Measurements from ENCODE around the gene SELENOM. TPM values are rescaled to one million over a fixed set of nuclear protein-coding genes. Genes with fewer than 3 reads are reported as not detected.

Gene SELENOM
- total RNA-seq, 1 donor from 2014 or later: 157 TPM

- no peaks in the 10 kb centered on the region for H4K20me1 ChIP-seq (ENCODE audit: insufficient read depth, low read length)
- DNase-seq (ENCODE audit: low read depth) (no peak), FAIRE-seq (no peak)
- Mint-ChIP-seq H3K9me3 (ENCODE audit: unreplicated experiment) (no peaks in the 10 kb centered on the region), H3K27me3 (ENCODE audit: low read depth, unreplicated experiment) (peaks cover 24% of the 10 kb centered on the region), H3K27ac (ENCODE audit: unreplicated experiment) (no peak overlapping the region), H3K4me1 (ENCODE audit: low read depth, unreplicated experiment) (no peaks in the 10 kb centered on the region), H3K36me3 (ENCODE audit: low read depth, unreplicated experiment) (peaks cover 6% of the 10 kb centered on the region), H3K4me3 (ENCODE audit: unreplicated experiment) (no peak overlapping the region)
- H2AFZ ChIP-seq (ENCODE audit: low read depth, low read length): no peak overlapping the region
- no peak overlapping the region for H3K27ac ChIP-seq (ENCODE audit: low read depth, low read length)
- TF ChIP-seq CTCF (IDR thresholded peaks at IDR 0.05; ENCODE audit: insufficient read depth, low read depth, low read length): no peak
- no peak for TF ChIP-seq EZH2 (IDR thresholded peaks at IDR 0.05; ENCODE audit: insufficient read depth, low read length)
- no peak overlapping the region for H3K9ac ChIP-seq (ENCODE audit: low read length)
- no peak overlapping the region for H3K4me3 ChIP-seq (ENCODE audit: insufficient read depth, low read depth, low read length)
- no peaks in the 10 kb centered on the region for H3K36me3 ChIP-seq (ENCODE audit: insufficient read depth, low read length)
- no peak overlapping the region for H3K4me2 ChIP-seq (ENCODE audit: low read length)
- no peaks in the 10 kb centered on the region for H3K9me3 ChIP-seq (ENCODE audit: insufficient read depth, low read depth, low read length)
- H3K79me2 ChIP-seq (ENCODE audit: insufficient read depth, low read length): no peaks in the 10 kb centered on the region
- peaks cover 7% of the 10 kb centered on the region for H3K27me3 ChIP-seq (ENCODE audit: insufficient read depth, low read length)
- no peaks in the 10 kb centered on the region for H3K4me1 ChIP-seq (ENCODE audit: insufficient read depth, low read length)
These were observed 27.3 kb upstream of the SELENOM start for GRCh38 chr22:31134688-31135087.

- Mint-ChIP-seq H3K9me3 (ENCODE audit: unreplicated experiment) (no peaks in the 10 kb centered on the region), H3K36me3 (ENCODE audit: low read depth, unreplicated experiment) (peaks cover 6% of the 10 kb centered on the region), H3K27ac (ENCODE audit: unreplicated experiment) (no peak overlapping the region), H3K4me1 (ENCODE audit: low read depth, unreplicated experiment) (no peaks in the 10 kb centered on the region), H3K27me3 (ENCODE audit: low read depth, unreplicated experiment) (peaks cover 17% of the 10 kb centered on the region), H3K4me3 (ENCODE audit: unreplicated experiment) (no peak overlapping the region)
- Histone ChIP-seq H3K27ac (ENCODE audit: low read depth, low read length) (no peak overlapping the region), H3K27me3 (ENCODE audit: insufficient read depth, low read length) (peaks cover 2% of the 10 kb centered on the region), H3K36me3 (ENCODE audit: insufficient read depth, low read length) (no peaks in the 10 kb centered on the region), H3K4me2 (ENCODE audit: low read length) (no peak overlapping the region), H3K79me2 (ENCODE audit: insufficient read depth, low read length) (no peaks in the 10 kb centered on the region), H2AFZ (ENCODE audit: low read depth, low read length) (no peak overlapping the region), H3K4me3 (ENCODE audit: insufficient read depth, low read depth, low read length) (no peak overlapping the region), H3K9ac (ENCODE audit: low read length) (no peak overlapping the region), H4K20me1 (ENCODE audit: insufficient read depth, low read length) (no peaks in the 10 kb centered on the region), H3K4me1 (ENCODE audit: insufficient read depth, low read length) (no peaks in the 10 kb centered on the region), H3K9me3 (ENCODE audit: insufficient read depth, low read depth, low read length) (no peaks in the 10 kb centered on the region)
- no peak for DNase-seq (ENCODE audit: low read depth)
- FAIRE-seq: no peak
- TF ChIP-seq EZH2 (IDR thresholded peaks at IDR 0.05; ENCODE audit: insufficient read depth, low read length): no peak
- no peak for TF ChIP-seq CTCF (IDR thresholded peaks at IDR 0.05; ENCODE audit: insufficient read depth, low read depth, low read length)
These were observed 26.5 kb upstream of the SELENOM start for GRCh38 chr22:31133911-31134310.

GRCh38 chr22:31130873-31131272 is 23.5 kb upstream of the SELENOM start:
- no peak overlapping the region for H3K4me3 Mint-ChIP-seq (ENCODE audit: unreplicated experiment)
- no peak for DNase-seq (ENCODE audit: low read depth)
- peaks cover 6% of the 10 kb centered on the region for H3K36me3 Mint-ChIP-seq (ENCODE audit: low read depth, unreplicated experiment)
- Histone ChIP-seq H3K4me3 (ENCODE audit: insufficient read depth, low read depth, low read length) (no peak overlapping the region), H3K79me2 (ENCODE audit: insufficient read depth, low read length) (no peaks in the 10 kb centered on the region), H3K9me3 (ENCODE audit: insufficient read depth, low read depth, low read length) (no peaks in the 10 kb centered on the region), H3K4me2 (ENCODE audit: low read length) (no peak overlapping the region), H3K36me3 (ENCODE audit: insufficient read depth, low read length) (no peaks in the 10 kb centered on the region), H3K4me1 (ENCODE audit: insufficient read depth, low read length) (no peaks in the 10 kb centered on the region), H2AFZ (ENCODE audit: low read depth, low read length) (no peak overlapping the region), H3K9ac (ENCODE audit: low read length) (no peak overlapping the region), H3K27me3 (ENCODE audit: insufficient read depth, low read length) (no peaks in the 10 kb centered on the region), H3K27ac (ENCODE audit: low read depth, low read length) (no peak overlapping the region), H4K20me1 (ENCODE audit: insufficient read depth, low read length) (no peaks in the 10 kb centered on the region)
- FAIRE-seq: no peak
- no peaks in the 10 kb centered on the region for H3K9me3 Mint-ChIP-seq (ENCODE audit: unreplicated experiment)
- TF ChIP-seq CTCF (IDR thresholded peaks at IDR 0.05; ENCODE audit: insufficient read depth, low read depth, low read length) (no peak), EZH2 (IDR thresholded peaks at IDR 0.05; ENCODE audit: insufficient read depth, low read length) (no peak)
- H3K27me3 Mint-ChIP-seq (ENCODE audit: low read depth, unreplicated experiment): peaks cover 3% of the 10 kb centered on the region
- H3K4me1 Mint-ChIP-seq (ENCODE audit: low read depth, unreplicated experiment): no peaks in the 10 kb centered on the region
- H3K27ac Mint-ChIP-seq (ENCODE audit: unreplicated experiment): no peak overlapping the region
